ENCODE measurements around the gene LARGE1.

Gene LARGE1

GRCh38 chr22:33921525-33922348, 1.5 kb upstream of the LARGE1 start:
- H3K27me3 Mint-ChIP-seq (ENCODE audit: low read depth) = peaks cover 46% of the 10 kb centered on the region
- H3K27ac Mint-ChIP-seq = no peak overlapping the region
- H3K36me3 Mint-ChIP-seq (ENCODE audit: low read depth) = no peaks in the 10 kb centered on the region
- H3K4me3 Mint-ChIP-seq = peak overlapping the region; percentile 61
- no peak for DNase-seq (ENCODE audit: low spot score)
- peaks cover 2% of the 10 kb centered on the region for H3K4me1 Mint-ChIP-seq (ENCODE audit: low read depth)
- no peaks in the 10 kb centered on the region for H3K9me3 Mint-ChIP-seq

GRCh38 chr22:33920927-33921524, 750 bp upstream of the LARGE1 start:
- peak; percentile 82 for DNase-seq (ENCODE audit: low spot score)
- Mint-ChIP-seq H3K27me3 (ENCODE audit: low read depth) (peaks cover 51% of the 10 kb centered on the region), H3K9me3 (no peaks in the 10 kb centered on the region), H3K27ac (no peak overlapping the region), H3K36me3 (ENCODE audit: low read depth) (no peaks in the 10 kb centered on the region), H3K4me3 (peak overlapping the region; percentile 61), H3K4me1 (ENCODE audit: low read depth) (peaks cover 2% of the 10 kb centered on the region)

GRCh38 chr22:33919391-33920196, 682 bp downstream of the LARGE1 start:
- H3K9me3 Mint-ChIP-seq = no peaks in the 10 kb centered on the region
- no peak for DNase-seq (ENCODE audit: low spot score)
- peaks cover 51% of the 10 kb centered on the region for H3K27me3 Mint-ChIP-seq (ENCODE audit: low read depth)
- H3K36me3 Mint-ChIP-seq (ENCODE audit: low read depth) = no peaks in the 10 kb centered on the region
- H3K4me1 Mint-ChIP-seq (ENCODE audit: low read depth) = peaks cover 2% of the 10 kb centered on the region
- peak overlapping the region; percentile 55 for H3K4me3 Mint-ChIP-seq
- no peak overlapping the region for H3K27ac Mint-ChIP-seq

GRCh38 chr22:33918676-33919365, 1.5 kb downstream of the LARGE1 start:
- Mint-ChIP-seq H3K27me3 (ENCODE audit: low read depth) (peaks cover 51% of the 10 kb centered on the region), H3K9me3 (no peaks in the 10 kb centered on the region), H3K4me3 (peak overlapping the region; percentile 55), H3K27ac (no peak overlapping the region), H3K36me3 (ENCODE audit: low read depth) (no peaks in the 10 kb centered on the region), H3K4me1 (ENCODE audit: low read depth) (peaks cover 2% of the 10 kb centered on the region)
- no peak for DNase-seq (ENCODE audit: low spot score)

GRCh38 chr22:33917744-33918406, 2.4 kb downstream of the LARGE1 start:
- peaks cover 42% of the 10 kb centered on the region for H3K27me3 Mint-ChIP-seq (ENCODE audit: low read depth)
- H3K27ac Mint-ChIP-seq = no peak overlapping the region
- peaks cover 2% of the 10 kb centered on the region for H3K4me1 Mint-ChIP-seq (ENCODE audit: low read depth)
- no peaks in the 10 kb centered on the region for H3K9me3 Mint-ChIP-seq
- H3K36me3 Mint-ChIP-seq (ENCODE audit: low read depth) = no peaks in the 10 kb centered on the region
- no peak overlapping the region for H3K4me3 Mint-ChIP-seq
- no peak for DNase-seq (ENCODE audit: low spot score)

GRCh38 chr22:33914699-33915098, 5.6 kb downstream of the LARGE1 start:
- no peak for DNase-seq (ENCODE audit: low spot score)
- Mint-ChIP-seq H3K36me3 (ENCODE audit: low read depth) (no peaks in the 10 kb centered on the region), H3K4me1 (ENCODE audit: low read depth) (no peaks in the 10 kb centered on the region), H3K27me3 (ENCODE audit: low read depth) (peaks cover 29% of the 10 kb centered on the region), H3K9me3 (no peaks in the 10 kb centered on the region), H3K4me3 (no peak overlapping the region), H3K27ac (no peak overlapping the region)

- peaks cover 24% of the 10 kb centered on the region for H3K27me3 Mint-ChIP-seq (ENCODE audit: low read depth)
- no peaks in the 10 kb centered on the region for H3K36me3 Mint-ChIP-seq (ENCODE audit: low read depth)
- H3K4me1 Mint-ChIP-seq (ENCODE audit: low read depth) = no peaks in the 10 kb centered on the region
- no peak for DNase-seq (ENCODE audit: low spot score)
- no peaks in the 10 kb centered on the region for H3K9me3 Mint-ChIP-seq
- H3K4me3 Mint-ChIP-seq = no peak overlapping the region
- no peak overlapping the region for H3K27ac Mint-ChIP-seq
These were observed 6.1 kb downstream of the LARGE1 start for GRCh38 chr22:33914131-33914530.

GRCh38 chr22:33913188-33913587, 7.1 kb downstream of the LARGE1 start:
- DNase-seq (ENCODE audit: low spot score) = no peak
- Mint-ChIP-seq H3K36me3 (ENCODE audit: low read depth) (no peaks in the 10 kb centered on the region), H3K9me3 (no peaks in the 10 kb centered on the region), H3K4me1 (ENCODE audit: low read depth) (no peaks in the 10 kb centered on the region), H3K27me3 (ENCODE audit: low read depth) (peaks cover 14% of the 10 kb centered on the region), H3K4me3 (no peak overlapping the region), H3K27ac (no peak overlapping the region)

GRCh38 chr22:33909911-33910310, 10.4 kb downstream of the LARGE1 start:
- DNase-seq (ENCODE audit: low spot score) = no peak
- Mint-ChIP-seq H3K27ac (no peak overlapping the region), H3K27me3 (ENCODE audit: low read depth) (no peaks in the 10 kb centered on the region), H3K4me1 (ENCODE audit: low read depth) (no peaks in the 10 kb centered on the region), H3K4me3 (no peak overlapping the region), H3K9me3 (no peaks in the 10 kb centered on the region), H3K36me3 (ENCODE audit: low read depth) (no peaks in the 10 kb centered on the region)

GRCh38 chr22:33909075-33909458, 11.2 kb downstream of the LARGE1 start:
- no peak for DNase-seq (ENCODE audit: low spot score)

GRCh38 chr22:33908171-33909074, 11.9 kb downstream of the LARGE1 start:
- DNase-seq (ENCODE audit: low spot score) = no peak
- Mint-ChIP-seq H3K27me3 (ENCODE audit: low read depth) (no peaks in the 10 kb centered on the region), H3K9me3 (no peaks in the 10 kb centered on the region), H3K36me3 (ENCODE audit: low read depth) (no peaks in the 10 kb centered on the region), H3K4me3 (no peak overlapping the region), H3K27ac (no peak overlapping the region), H3K4me1 (ENCODE audit: low read depth) (no peaks in the 10 kb centered on the region)

More at GRCh38 chr22:33909075-33909458, 11.2 kb downstream of the LARGE1 start:
- Mint-ChIP-seq H3K9me3 (no peaks in the 10 kb centered on the region), H3K4me3 (no peak overlapping the region), H3K27ac (no peak overlapping the region), H3K27me3 (ENCODE audit: low read depth) (no peaks in the 10 kb centered on the region), H3K4me1 (ENCODE audit: low read depth) (no peaks in the 10 kb centered on the region), H3K36me3 (ENCODE audit: low read depth) (no peaks in the 10 kb centered on the region)

GRCh38 chr22:33906954-33907353, 13.3 kb downstream of the LARGE1 start:
- H3K27me3 Mint-ChIP-seq (ENCODE audit: low read depth) = no peaks in the 10 kb centered on the region
- H3K4me3 Mint-ChIP-seq = no peak overlapping the region
- no peaks in the 10 kb centered on the region for H3K9me3 Mint-ChIP-seq
- no peaks in the 10 kb centered on the region for H3K4me1 Mint-ChIP-seq (ENCODE audit: low read depth)
- no peak for DNase-seq (ENCODE audit: low spot score)
- no peaks in the 10 kb centered on the region for H3K36me3 Mint-ChIP-seq (ENCODE audit: low read depth)
- no peak overlapping the region for H3K27ac Mint-ChIP-seq
